Keratinocyte (primary cell): ENCODE measurements around the gene USP17L10. TPM values are rescaled to one million over a fixed set of nuclear protein-coding genes. Genes with fewer than 3 reads are reported as not detected.
"Not testable (repeated sequence)": the region's sequence is repeated elsewhere in the genome, so short reads cannot be mapped to it uniquely, and the experiment has no call there.

Source experiments
- DNase-seq: peaks from one replicate; pipeline ENCODE4 v3.0.0-alpha.2; 2011; ENCODE audit warnings: low read depth, missing footprints, low spot score
- FAIRE-seq: peaks from 2 replicates; lab custom pipeline; 2011; peaks lifted over from hg19 to GRCh38; lab: Jason Lieb, UNC
- H2AFZ ChIP-seq: 2 replicates; pipeline ENCODE4 v1.6.0; 2012; ENCODE audit warnings: low read length, control low read depth, inconsistent platforms; ENCODE audit not compliant: control insufficient read depth
- H3K27ac ChIP-seq: 2 replicates; pipeline ENCODE4 v1.5.1; 2011; ENCODE audit warnings: low read length; ENCODE audit not compliant: control insufficient read depth, insufficient read depth
- H3K27me3 ChIP-seq: 3 replicates; pipeline ENCODE4 v1.6.0; 2011; ENCODE audit warnings: low read length; ENCODE audit not compliant: control insufficient read depth, insufficient read depth; ENCODE audit errors: extremely low read depth
- H3K36me3 ChIP-seq, 2 experiments: 2 replicates in 1 of 2; 3 replicates in 1 of 2; pipeline ENCODE4 v1.5.1; 2011; ENCODE audit warnings: low read length in 2 of 2, mild to moderate bottlenecking in 1 of 2; ENCODE audit not compliant: control insufficient read depth in 2 of 2, insufficient read depth in 2 of 2; ENCODE audit errors: extremely low read depth in 1 of 2
- H3K4me1 ChIP-seq: 3 replicates; pipeline ENCODE4 v1.5.1; 2011; ENCODE audit warnings: low read length; ENCODE audit not compliant: control insufficient read depth, insufficient read depth; ENCODE audit errors: extremely low read depth
- H3K4me2 ChIP-seq: 3 replicates; pipeline ENCODE4 v1.6.0; 2011; ENCODE audit warnings: low read depth, low read length; ENCODE audit not compliant: control insufficient read depth, insufficient read depth; ENCODE audit errors: extremely low read depth
- H3K4me3 ChIP-seq, 3 experiments: fragments of 200-600 bp in 1 of 3; sonication (generic) in 1 of 3; 2 replicates in 2 of 3; 3 replicates in 1 of 3; pipeline ENCODE4 v1.5.1; 2011 to 2016; ENCODE audit warnings: low read length in 3 of 3, mild to moderate bottlenecking in 3 of 3, control low read depth in 2 of 3, inconsistent platforms in 1 of 3, low read depth in 1 of 3, mixed read lengths in 1 of 3, mixed run types in 1 of 3, moderate library complexity in 1 of 3; ENCODE audit not compliant: control insufficient read depth in 2 of 3, insufficient read depth in 2 of 3; ENCODE audit errors: extremely low read depth in 1 of 3
- H3K79me2 ChIP-seq: 2 replicates; pipeline ENCODE4 v1.6.0; 2012; ENCODE audit warnings: low read length; ENCODE audit not compliant: control insufficient read depth, insufficient read depth
- H3K9ac ChIP-seq: 3 replicates; pipeline ENCODE4 v1.6.0; 2011; ENCODE audit warnings: low read length; ENCODE audit not compliant: control insufficient read depth, insufficient read depth; ENCODE audit errors: extremely low read depth
- H3K9me1 ChIP-seq: 3 replicates; pipeline ENCODE4 v1.6.0; 2011; ENCODE audit warnings: low read length; ENCODE audit not compliant: control insufficient read depth, insufficient read depth; ENCODE audit errors: extremely low read depth
- H3K9me3 ChIP-seq: 2 replicates; pipeline ENCODE4 v1.5.1; 2012; ENCODE audit warnings: low read depth, low read length; ENCODE audit not compliant: control insufficient read depth
- H4K20me1 ChIP-seq: 3 replicates; pipeline ENCODE4 v1.6.0; 2011; ENCODE audit warnings: low read length; ENCODE audit not compliant: control insufficient read depth, insufficient read depth; ENCODE audit errors: extremely low read depth
- dilution Hi-C: fragments of 300-500 bp; cut with MboI; formaldehyde crosslinking; loops from one replicate; pipeline ENCODE4 v1.7.0; 2020; ENCODE audit warnings: low sequenced_read_pairs; ENCODE audit not compliant: extremely low pct_ligation_motif_present
- polyA plus RNA-seq, 5 experiments: library from polyadenylated mRNA; depleted of rRNA in 3 of 5; stranded (reverse) in 3 of 5; stranded (forward) in 1 of 5; unstranded in 1 of 5; fragments of >200 nt; gene quantifications; 1 replicate in 1 of 5; 2 replicates in 3 of 5; 3 replicates in 1 of 5; pipeline versions ENCODE4 v1.2.1 to v1.2.3, GENCODE V29; 2011 to 2012; ENCODE audit warnings: missing spikeins in 2 of 5, low read depth in 1 of 5, low replicate concordance in 1 of 5

Gene USP17L10
- polyA plus RNA-seq, 1 donor (not counting 4 experiments of a cell fraction or from before 2014, with no cell fraction given) = not detected

DNA sequence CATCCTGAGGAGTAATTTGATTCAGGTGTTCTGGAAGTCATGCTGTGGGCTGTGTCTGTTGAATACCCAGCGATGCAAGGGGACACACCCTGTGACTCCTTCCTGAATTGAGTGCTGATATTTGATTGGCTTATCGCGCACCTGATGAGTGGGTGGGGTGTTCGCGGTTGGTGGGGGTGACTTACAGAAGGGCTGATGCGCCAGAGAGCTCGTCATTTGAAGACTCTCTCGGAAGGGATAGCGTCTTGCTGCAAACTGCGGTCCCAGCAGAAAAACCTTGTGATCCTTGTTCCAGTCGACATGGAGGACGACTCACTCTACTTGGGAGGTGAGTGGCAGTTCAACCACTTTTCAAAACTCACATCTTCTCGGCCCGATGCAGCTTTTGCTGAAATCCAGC, 4.6 kb downstream of the USP17L10 start, which contains the start of gene USP17L11:
USP17L11 (plus strand) TSS at position 301 of the 400 bp plus-strand sequence; CDS start at position 301, 0 bp downstream.
- H2AFZ ChIP-seq, H3K9ac ChIP-seq, H3K9me3 ChIP-seq, H4K20me1 ChIP-seq, H3K4me1 ChIP-seq, dilution Hi-C loops, H3K79me2 ChIP-seq, H3K36me3 ChIP-seq, FAIRE-seq, H3K9me1 ChIP-seq, DNase-seq, H3K4me2 ChIP-seq, H3K27ac ChIP-seq, H3K27me3 ChIP-seq, H3K4me3 ChIP-seq: not testable (repeated sequence)

DNA sequence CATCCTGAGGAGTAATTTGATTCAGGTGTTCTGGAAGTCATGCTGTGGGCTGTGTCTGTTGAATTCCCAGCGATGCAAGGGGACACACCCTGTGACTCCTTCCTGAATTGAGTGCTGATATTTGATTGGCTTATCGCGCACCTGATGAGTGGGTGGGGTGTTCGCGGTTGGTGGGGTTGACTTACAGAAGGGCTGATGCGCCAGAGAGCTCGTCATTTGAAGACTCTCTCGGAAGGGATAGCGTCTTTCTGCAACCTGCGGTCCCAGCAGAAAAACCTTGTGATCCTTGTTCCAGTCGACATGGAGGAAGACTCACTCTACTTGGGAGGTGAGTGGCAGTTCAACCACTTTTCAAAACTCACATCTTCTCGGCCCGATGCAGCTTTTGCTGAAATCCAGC, 9.4 kb downstream of the USP17L10 start, which contains the start of gene USP17L12:
USP17L12 (plus strand) TSS at position 301 of the 400 bp plus-strand sequence; CDS start at position 301, 0 bp downstream.
- DNase-seq, H2AFZ ChIP-seq, H4K20me1 ChIP-seq, H3K27me3 ChIP-seq, H3K9me3 ChIP-seq, H3K9ac ChIP-seq, H3K4me1 ChIP-seq, H3K9me1 ChIP-seq, H3K4me2 ChIP-seq, H3K79me2 ChIP-seq, H3K4me3 ChIP-seq, dilution Hi-C loops, FAIRE-seq, H3K36me3 ChIP-seq, H3K27ac ChIP-seq: not testable (repeated sequence)

DNA sequence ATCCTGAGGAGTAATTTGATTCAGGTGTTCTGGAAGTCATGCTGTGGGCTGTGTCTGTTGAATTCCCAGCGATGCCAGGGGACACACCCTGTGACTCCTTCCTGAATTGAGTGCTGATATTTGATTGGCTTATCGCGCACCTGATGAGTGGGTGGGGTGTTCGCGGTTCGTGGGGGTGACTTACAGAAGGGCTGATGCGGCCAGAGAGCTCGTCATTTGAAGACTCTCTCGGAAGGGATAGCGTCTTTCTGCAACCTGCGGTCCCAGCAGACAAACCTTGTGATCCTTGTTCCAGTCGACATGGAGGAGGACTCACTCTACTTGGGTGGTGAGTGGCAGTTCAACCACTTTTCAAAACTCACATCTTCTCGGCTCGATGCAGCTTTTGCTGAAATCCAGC, 14.1 kb downstream of the USP17L10 start, which contains the start of gene USP17L13:
USP17L13 (plus strand) TSS at position 301 of the 400 bp plus-strand sequence; CDS start at position 301, 0 bp downstream.
- H3K4me3 ChIP-seq, H3K9me3 ChIP-seq, FAIRE-seq, H3K36me3 ChIP-seq, DNase-seq, H3K9ac ChIP-seq, H3K4me1 ChIP-seq, H2AFZ ChIP-seq, H3K79me2 ChIP-seq, H3K9me1 ChIP-seq, H3K27me3 ChIP-seq, H4K20me1 ChIP-seq, H3K4me2 ChIP-seq, dilution Hi-C loops, H3K27ac ChIP-seq: not testable (repeated sequence)

DNA sequence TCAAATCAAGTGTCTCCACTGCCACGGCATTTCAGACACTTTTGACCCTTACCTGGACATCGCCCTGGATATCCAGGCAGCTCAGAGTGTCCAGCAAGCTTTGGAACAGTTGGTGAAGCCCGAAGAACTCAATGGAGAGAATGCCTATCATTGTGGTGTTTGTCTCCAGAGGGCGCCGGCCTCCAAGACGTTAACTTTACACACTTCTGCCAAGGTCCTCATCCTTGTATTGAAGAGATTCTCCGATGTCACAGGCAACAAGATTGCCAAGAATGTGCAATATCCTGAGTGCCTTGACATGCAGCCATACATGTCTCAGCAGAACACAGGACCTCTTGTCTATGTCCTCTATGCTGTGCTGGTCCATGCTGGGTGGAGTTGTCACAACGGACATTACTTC, 19.8 kb downstream of the USP17L10 start:
- H3K36me3 ChIP-seq, H4K20me1 ChIP-seq, FAIRE-seq, H3K4me3 ChIP-seq, H2AFZ ChIP-seq, H3K4me2 ChIP-seq, H3K9me3 ChIP-seq, H3K79me2 ChIP-seq, H3K4me1 ChIP-seq, H3K27ac ChIP-seq, H3K9me1 ChIP-seq, H3K9ac ChIP-seq, dilution Hi-C loops, DNase-seq, H3K27me3 ChIP-seq: not testable (repeated sequence)

DNA sequence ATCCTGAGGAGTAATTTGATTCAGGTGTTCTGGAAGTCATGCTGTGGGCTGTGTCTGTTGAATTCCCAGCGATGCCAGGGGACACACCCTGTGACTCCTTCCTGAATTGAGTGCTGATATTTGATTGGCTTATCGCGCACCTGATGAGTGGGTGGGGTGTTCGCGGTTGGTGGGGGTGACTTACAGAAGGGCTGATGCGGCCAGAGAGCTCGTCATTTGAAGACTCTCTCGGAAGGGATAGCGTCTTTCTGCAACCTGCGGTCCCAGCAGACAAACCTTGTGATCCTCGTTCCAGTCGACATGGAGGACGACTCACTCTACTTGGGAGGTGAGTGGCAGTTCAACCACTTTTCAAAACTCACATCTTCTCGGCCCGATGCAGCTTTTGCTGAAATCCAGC, 23.6 kb downstream of the USP17L10 start, which contains the start of gene USP17L15:
USP17L15 (plus strand) TSS at position 301 of the 400 bp plus-strand sequence; CDS start at position 301, 0 bp downstream.
- H3K4me1 ChIP-seq, H4K20me1 ChIP-seq, H2AFZ ChIP-seq, H3K9me1 ChIP-seq, H3K4me2 ChIP-seq, H3K9ac ChIP-seq, H3K9me3 ChIP-seq, H3K36me3 ChIP-seq, dilution Hi-C loops, DNase-seq, FAIRE-seq, H3K4me3 ChIP-seq, H3K27ac ChIP-seq, H3K79me2 ChIP-seq, H3K27me3 ChIP-seq: not testable (repeated sequence)
